GM18858 (cell line): ENCODE measurements around the gene VPS11.
"Not testable (repeated sequence)": the region's sequence is repeated elsewhere in the genome, so short reads cannot be mapped to it uniquely, and the experiment has no call there.

Experiments used
- ATAC-seq: cut with Tn5 transposase; IDR thresholded peaks from one replicate; pipeline ENCODE4 v1.9.1; 2021; ENCODE audit not compliant: unreplicated experiment

Gene VPS11

DNA sequence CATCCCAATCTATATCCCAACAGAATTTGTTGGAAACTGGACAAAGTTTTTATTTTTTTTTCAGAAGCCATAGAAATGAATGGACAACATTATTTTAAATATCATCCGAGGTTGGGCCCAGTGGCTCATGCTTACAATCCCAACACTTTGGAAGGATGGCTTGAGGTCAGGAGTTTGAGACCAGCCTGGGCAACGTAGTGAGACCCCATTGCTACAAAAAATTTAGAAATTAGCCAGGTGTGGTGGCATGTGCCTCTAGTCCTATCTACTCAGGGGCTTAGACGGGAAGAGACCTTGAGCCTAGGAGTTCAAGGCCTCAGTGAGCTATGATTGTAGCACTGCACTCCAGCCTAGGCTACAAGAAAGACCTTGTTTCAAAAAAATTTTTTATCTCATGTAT, 32.8 kb upstream of the VPS11 start:
- ATAC-seq, result no peak

DNA sequence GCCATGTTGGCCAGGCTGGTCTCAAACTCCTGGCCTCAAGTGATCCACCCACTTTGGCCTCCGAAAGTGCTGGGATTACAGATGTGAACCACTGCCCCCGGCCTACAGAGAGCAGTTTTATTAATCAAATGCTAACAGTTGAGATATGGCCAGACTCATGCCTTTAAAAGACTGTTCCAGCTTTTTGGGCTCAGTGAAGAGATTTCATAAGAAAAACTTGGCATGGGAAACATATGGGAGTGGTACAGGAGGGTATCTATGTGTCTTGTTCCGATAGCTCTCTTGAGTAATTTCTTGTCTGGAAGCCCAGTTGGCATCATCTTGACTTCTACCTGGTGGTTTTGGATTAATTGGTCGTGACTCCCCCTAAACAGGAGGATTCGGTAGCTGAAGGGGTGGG, 28.7 kb upstream of the VPS11 start:
- ATAC-seq, result no peak

DNA sequence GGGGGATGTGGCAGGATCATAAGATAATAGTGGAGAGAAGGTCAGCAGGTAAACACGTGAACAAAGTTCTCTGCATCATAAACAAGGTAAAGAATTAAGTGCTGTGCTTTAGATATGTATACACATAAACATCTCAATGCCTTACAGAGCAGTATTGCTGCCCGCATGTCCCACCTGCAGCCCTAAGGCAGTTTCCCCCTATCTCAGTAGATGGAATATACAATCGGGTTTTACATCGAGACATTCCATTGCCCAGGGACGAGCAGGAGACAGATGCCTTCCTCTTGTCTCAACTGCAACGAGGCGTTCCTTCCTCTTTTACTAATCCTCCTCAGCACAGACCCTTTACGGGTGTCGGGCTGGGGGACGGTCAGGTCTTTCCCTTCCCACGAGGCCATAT, 28.1 kb upstream of the VPS11 start:
- ATAC-seq, result not testable (repeated sequence)

DNA sequence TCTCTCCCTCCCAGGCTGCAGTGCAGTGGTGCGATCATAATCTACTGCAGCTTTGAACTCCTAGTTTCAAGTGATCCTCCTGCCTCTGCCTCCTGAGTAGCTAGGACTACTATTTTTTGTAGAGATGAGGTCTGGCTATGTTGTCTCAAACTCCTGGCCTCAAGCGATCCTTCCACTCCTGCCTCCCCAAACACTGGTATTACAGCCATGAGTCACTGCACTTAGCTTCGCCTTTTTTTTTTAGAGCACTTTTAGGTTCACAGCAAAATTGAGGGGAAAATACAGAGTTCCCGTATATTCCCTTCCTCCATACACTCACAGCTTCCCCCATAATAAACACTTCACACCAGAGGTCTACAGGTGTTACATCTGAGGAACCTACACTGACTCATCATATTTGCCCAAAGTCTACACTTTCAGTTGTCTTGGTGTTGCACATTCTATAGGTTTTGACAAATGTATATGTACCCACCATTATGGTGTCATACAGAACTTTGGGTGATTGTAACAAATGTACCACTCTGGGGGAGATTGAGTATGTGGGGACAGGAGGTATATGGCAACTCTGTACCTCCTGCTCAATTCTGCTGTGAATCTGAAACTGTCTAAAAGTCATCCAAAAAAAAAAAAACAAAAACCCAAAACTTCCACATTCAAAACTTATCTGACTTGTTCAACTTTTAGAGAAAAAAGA, 25.6 kb upstream of the VPS11 start:
- ATAC-seq, result no peak

DNA sequence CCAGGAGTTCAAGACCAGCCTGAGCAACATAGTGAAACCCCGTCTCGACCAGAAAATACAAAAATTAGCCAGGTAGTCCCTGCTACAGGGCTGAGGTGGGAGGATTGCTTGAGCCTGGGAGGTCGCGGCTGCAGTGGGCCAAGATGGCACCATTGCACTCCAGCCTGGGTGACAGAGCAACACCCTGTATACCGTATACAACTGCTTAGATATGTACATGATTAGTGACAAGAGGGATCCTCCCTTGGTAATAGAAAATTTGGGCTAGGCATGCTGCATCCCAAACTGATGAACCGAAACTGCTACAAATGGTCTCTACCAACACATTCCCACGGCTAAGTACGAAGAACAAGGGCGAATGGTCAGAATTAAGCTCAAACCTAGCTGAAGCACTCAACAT, 24.7 kb upstream of the VPS11 start:
- ATAC-seq, result no peak

DNA sequence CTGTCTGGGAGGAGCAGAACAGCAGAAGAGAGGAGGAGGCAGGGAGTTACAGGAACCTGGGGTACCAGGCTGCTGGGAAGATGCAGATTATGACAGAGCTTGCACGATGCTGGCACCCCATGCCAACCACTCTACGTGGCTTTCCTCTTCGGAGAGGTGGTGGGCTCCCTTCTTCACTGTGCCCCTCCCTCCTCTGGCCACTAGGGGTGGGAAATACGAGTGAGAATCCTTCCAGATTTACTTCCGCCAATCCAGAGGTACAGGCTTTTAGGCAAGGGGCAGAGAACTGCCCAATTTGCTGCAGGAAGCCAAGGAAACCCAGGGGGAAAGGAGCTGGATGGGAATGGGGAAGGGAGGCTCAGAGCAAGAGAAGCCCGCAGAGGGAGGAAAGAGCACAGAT, 22.9 kb upstream of the VPS11 start:
- no peak for ATAC-seq

DNA sequence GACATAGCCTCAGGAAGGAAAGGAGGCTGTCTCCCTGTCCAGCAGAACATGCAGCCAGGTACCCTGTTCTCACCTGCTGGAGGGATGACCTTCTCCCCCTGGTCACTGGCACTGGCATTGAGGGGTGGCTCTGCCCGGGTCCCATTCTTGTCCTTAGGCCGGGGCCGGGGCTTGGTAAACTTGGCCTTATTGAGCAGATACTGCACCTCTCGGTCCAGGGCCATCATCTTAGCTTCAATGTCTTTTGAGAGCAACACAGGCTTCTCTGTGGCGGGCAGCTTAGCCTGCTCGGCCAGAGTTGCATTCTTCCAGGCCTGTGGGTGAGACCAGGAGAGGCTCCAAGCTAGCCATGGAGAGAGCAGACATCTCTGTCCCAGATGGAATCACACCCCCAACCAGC, 21.1 kb upstream of the VPS11 start:
- ATAC-seq, result no peak

DNA sequence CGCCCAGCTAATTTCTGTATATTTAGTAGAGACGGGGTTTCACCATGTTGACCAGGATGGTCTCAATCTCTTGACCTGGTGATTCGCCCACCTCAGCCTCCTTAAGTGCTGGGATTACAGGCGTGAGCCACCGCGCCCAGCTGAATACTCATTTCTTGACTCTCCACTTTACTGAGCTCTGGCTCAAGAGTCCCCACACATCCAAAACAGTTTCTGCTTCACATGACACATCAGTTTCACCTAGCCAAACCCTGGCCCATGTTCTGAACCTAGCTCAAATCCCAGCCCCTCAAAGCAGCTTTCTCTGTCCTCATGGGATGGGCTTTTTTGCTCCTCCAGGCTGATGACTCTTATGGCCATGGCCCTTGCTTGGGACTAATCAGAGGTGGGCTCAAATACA, 20.4 kb upstream of the VPS11 start:
- ATAC-seq, result no peak

DNA sequence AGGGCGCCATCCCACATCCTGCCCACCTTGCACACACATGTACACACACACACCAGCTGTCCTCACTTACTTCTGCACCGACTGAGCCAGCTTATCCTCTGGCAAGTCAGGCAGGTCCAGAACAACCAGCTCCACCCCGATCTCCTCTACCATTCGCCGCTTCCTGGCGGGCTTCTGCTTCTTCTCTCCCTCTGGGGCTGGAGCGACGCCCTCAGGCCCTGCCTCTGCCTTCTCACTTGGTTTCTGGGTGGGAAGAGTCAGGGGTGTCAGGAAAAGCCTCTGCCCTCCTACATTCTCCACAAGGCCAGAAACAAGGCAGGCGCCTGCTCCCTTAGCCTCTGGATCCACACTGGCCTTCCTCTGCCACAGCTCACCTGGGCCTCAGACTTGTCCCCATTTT, 19.0 kb upstream of the VPS11 start:
- no peak for ATAC-seq

DNA sequence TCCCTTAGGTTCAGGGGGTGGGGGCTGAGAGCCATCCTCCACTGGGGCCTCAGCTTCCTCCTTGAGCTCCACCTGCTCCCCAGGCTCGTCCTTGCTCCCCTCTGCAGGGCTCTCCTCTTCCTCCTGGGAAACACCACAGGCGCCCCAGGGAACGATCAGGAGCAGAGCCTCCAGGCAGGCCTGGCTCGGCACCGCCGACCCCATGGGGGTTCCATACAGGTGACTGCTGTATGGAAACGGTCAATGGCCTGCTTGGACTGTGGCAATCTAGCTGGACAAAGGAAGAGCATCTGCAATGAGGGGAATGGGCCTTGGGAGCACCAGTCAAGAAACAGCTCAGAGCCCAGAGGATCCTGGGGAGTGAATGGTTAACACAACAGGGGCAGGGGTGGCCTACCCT, 18.5 kb upstream of the VPS11 start:
- ATAC-seq, result no peak

DNA sequence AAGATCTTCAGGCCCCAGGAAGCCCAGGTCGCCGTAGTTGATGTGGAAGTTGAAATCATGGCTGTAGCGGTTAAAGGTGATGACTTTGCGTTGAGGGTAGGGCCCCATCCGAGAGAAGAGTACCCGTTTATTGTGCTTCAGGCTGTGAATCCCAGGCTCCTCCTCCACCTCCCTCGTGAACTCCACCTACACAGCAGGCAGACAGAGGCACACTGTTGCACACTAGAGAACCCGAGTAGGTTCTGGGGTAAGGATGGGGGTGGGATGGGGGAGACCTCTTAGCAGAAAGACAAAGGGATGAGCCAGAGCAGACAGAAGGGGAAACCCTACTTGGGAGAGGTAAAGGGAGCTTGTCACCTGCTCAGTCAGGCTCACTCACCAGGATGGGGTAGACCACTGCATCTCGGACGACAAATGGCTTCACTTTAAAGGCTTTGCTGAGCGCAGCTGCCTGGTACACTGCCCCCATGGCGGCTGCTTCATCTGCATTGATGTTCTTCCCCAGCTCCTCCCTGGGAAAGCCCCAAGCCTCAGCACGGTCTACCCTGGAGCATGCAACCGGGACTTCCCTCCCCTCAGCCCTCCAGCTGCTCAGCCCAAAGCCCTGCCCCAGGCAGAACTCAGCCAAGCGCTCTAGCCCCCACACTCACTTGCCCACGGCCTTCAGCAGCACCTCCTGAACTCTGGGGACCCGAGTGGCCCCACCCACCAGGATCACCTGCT, 16.0 kb upstream of the VPS11 start:
- no peak for ATAC-seq

DNA sequence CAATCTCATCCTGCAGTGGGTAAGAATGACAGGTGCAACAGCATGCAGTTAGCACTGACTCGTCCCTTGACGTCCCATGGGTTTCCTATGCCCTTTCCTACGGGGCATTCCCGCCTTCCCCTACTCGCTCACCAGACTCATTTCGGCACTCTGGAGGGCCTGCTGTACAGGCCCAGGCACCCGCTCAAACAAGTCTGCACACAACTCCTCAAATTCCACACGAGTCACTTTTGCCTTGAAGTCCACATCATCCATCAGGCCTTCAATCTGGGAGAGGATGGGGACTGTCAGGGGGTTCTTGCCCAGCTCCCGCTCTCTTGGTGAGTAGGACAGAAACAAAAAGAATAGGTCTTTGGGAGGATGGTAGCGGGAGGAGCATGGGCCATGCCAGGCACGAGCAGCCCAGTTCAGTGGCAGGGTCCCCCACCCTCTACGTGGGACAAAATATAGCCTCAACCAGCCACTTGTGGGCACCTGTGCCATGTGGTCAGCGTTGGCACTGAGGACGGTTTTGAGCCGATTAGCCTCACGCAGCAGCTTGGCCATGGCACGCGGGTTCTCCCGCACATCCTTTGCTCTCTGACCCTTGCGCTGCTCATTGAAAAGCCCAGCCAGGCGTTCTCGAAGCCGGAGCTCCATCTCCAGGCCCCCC, 15.3 kb upstream of the VPS11 start:
- ATAC-seq, result no peak

DNA sequence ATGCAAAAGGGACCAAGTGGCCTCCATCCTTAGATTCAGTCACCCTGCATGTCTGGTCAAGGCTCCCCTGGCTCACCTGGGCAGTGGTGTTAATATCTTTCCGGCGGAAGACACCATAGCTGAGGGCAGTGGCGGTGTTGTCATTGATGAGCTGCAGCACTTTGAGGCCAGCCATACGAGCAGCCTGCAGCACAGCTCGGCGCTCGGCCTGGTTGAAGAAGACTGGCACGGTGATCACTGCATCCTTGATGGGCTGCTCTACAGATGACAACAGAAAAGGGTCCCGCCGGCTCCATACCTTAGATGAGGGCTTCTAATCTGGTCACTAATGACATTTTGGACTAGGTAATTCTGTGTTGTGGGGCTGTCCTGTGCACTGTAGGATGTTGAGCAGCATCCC, 13.2 kb upstream of the VPS11 start:
- no peak for ATAC-seq

DNA sequence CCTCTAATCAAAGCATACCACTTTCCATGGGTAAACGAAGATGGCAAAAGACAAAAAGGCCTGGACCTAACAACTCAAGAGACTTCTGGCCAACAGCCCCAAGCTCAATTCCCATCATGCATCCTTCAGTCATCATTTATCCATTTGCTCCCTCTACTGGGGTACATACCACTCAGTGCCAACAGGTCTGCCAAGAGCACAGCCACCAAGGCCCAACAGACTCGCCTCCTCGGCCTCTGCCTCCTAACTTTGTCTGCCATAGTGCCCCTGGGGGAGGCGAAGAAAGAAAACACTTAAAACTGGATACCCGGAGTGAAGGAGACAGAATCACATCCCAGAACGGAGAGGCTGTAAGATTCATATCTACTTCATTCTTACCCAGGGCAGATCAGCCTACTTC, 11.7 kb upstream of the VPS11 start:
- ATAC-seq, result no peak

DNA sequence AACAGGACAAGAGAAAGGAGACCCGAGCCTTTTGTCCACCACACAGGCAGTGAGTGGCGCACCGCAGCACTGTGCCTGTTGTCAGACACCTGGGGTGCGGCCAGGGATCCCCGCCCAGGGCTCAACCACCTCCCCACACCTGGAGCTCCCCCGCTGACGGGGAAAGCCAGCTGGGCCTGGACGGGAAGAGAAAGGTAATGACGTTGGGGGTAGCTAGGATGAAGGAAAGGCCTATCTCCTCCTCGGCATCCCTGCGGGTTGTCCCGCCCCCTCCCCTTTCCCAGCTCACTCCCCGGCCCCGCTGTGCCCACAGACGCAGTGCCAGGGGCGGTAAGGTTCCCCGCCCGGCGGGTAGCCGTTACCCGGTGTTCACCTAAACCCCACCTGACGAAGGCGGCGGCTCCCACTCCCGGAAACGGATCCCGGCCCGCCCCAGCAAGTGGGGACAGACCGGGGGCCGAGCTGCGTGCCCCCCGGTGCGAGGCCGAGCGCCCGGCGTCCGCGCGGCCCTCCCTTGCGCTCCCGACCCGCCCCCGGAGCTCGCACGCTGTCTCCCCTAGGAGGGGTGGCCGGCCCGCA, 11.1 kb upstream of the VPS11 start:
- ATAC-seq, result no peak

DNA sequence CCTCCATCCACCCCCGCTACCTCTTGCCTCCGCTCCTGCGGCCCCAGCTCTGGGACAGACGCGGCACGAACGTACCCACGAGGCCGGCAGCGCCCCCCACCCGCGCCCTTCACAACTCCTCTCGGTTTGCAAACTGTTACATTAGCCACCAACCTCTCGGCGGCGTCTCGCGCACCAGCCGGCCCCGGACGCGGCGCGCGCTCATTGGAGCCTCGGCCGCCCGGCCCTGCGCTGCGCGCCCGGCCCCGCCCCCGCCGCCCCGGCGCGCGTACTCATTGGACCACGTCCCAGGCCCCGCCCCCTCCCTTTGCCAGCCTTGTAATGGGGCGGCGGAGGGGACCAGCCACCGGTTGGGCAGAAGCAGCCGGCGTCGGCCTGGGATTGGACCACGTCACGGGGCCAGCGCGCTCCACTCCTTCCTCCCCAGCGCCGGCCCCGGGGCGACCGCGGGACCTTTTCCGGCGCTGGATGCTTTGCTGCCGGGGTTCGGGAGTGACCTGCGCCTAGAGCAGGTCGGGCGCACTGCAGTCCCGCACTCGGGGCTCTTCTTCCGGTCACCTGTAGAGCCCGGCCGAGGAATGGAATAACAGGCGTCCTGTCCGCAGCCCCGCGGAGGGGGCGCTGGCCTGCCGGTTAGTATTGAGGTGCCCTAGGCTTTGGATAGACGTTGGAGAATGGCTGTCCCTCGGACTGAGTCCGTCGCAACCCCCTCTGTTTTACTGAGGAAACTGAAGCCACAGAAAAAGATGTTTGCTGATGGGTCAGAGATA, 10.4 kb upstream of the VPS11 start, which contains the start of gene HYOU1:
Gene HYOU1, minus strand, starts transcription at position 206 of the 770 bp plus-strand sequence. CDS start 1,045 bp downstream, outside the sequence.
- peak; percentile 74 for ATAC-seq

DNA sequence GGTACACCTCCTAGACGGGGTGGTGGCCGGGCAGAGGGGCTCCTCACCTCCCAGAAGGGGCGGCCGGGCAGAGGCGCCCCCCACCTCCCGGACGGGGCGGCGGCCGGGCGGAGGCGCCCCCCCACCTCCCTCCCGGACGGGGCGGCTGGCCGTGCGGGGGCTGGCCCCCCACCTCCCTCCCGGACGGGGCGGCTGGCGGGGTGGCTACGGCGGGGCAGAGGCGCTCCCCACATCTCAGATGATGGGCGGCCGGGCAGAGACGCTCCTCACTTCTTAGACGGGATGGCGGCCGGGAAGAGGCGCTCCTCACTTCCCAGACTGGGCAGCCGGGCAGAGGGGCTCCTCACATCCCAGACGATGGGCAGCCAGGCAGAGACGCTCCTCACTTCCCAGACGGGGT, 8.5 kb upstream of the VPS11 start:
- ATAC-seq, result not testable (repeated sequence)

DNA sequence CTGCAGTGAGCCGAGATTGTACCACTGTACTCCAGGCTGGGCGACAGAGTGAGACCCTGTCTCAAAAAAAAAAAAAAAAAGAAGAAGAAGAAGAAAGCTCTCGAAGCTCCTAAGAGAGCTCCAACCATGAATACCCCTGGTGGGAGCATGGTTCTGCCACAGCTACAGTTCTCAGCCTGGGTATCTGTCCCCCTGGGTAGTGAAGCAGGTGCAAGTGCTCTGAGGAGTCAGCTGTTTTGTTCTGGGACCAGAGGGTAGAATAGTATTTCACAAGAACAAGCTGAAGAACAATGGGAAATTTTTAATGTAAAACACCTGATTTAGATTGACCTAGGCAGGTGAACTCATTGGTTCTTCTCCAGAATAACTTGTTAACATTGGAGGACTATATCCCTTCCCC, 6.4 kb upstream of the VPS11 start:
- ATAC-seq, result no peak

DNA sequence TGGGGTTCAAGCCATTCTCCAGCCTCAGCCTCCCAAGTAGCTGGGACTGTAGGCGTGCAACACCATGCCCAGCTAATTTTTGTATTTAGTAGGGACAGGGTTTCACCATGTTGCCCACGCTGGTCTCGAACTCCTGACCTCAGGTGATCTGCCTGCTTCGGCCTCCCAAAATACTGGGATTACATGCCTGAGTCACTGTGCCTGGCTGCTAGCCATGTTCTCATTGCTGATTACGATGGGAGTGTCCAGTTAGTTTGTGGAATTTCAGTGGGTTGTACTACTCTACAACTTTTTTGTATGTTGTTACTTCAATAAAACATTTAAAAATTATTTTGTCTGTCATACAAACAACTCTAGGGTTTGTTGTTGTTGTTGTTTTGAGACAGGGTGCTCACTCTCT, 4.8 kb upstream of the VPS11 start:
- no peak for ATAC-seq

DNA sequence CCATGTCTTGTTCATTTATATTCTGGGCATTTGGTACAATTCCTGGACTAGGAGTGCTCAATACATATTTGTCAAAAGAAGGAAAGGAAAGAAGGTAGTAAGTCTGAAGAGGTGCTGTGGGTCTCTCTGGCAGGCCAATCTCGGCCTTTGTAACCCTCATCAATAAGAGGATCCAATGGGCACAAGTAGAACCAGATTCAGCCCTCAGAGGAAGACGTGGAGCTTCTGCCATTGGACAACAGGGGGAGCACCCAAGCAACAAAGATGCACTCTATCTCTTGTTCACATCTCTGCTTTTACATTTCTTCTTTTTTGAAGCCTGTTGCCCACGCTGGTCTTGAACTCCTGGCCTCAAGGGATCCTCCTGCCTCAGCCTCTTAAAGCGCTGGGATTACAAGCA, 2.2 kb upstream of the VPS11 start:
- ATAC-seq, result no peak

DNA sequence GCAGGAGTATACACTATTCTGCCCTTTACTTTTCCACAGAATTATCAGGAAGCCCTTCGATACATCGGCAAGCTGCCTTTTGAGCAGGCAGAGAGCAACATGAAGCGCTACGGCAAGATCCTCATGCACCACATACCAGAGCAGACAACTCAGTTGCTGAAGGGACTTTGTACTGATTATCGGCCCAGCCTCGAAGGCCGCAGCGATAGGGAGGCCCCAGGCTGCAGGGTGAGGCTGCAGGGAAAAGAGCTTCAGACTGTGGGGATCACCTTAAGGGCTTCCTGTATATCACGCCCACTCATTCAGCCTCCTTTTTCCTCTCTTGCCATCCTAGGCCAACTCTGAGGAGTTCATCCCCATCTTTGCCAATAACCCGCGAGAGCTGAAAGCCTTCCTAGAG, 10.2 kb downstream of the VPS11 start:
- ATAC-seq, result no peak
